Measurements from ENCODE around the gene MAGEB17.

The MAGEB17 gene
- long read RNA-seq: 0 reads

- no peak for DNase-seq (ENCODE audit: low read depth in 1 of 2, low spot score in 1 of 2)
- no peak within 1 kb of the TSS for H3K27ac ChIP-seq (replicated peaks)
- TF ChIP-seq CTCF (IDR thresholded peaks at IDR 0.05; ENCODE audit: insufficient read depth, low read length): no peak
- no peak for TF ChIP-seq SPI1 (IDR thresholded peaks at IDR 0.05; ENCODE audit: borderline replicate concordance, low read depth)
- TF ChIP-seq REST (IDR thresholded peaks at IDR 0.05; ENCODE audit: insufficient replicate concordance, low read depth): no peak
- no peak for TF ChIP-seq GABPA (IDR thresholded peaks at IDR 0.05; ENCODE audit: low read depth)
- no peak for TF ChIP-seq POLR2AphosphoS5 (IDR thresholded peaks at IDR 0.05; ENCODE audit: low read depth)
- H3K27me3 ChIP-seq (ENCODE audit: insufficient read depth, poor library complexity, severe bottlenecking): no peaks in the 10 kb centered on the region
- H3K4me3 ChIP-seq (replicated peaks; ENCODE audit: insufficient read depth, low read length): no peak within 1 kb of the TSS
Observed at GRCh38 chrX:16167181-16167580, at the start of gene MAGEB17. Gene MAGEB17 (plus strand): TSS chrX:16167481. CDS start chrX:16170383, 2,902 bp downstream.

GRCh38 chrX:16119353-16120220 is 47.7 kb upstream of the MAGEB17 start:
- DNase-seq (ENCODE audit: low read depth in 1 of 2, low spot score in 1 of 2): peak; percentile 5 to 38
- Histone ChIP-seq H3K4me3 (replicated peaks; ENCODE audit: insufficient read depth, low read length) (no peak overlapping the region), H3K27me3 (ENCODE audit: insufficient read depth, poor library complexity, severe bottlenecking) (no peaks in the 10 kb centered on the region), H3K27ac (replicated peaks) (no peak overlapping the region)
- no peak for TF ChIP-seq GABPA (IDR thresholded peaks at IDR 0.05; ENCODE audit: low read depth)
- TF ChIP-seq CTCF (IDR thresholded peaks at IDR 0.05; ENCODE audit: insufficient read depth, low read length): no peak
- no peak for TF ChIP-seq REST (IDR thresholded peaks at IDR 0.05; ENCODE audit: insufficient replicate concordance, low read depth)

- H3K4me3 ChIP-seq (replicated peaks; ENCODE audit: insufficient read depth, low read length): no peak overlapping the region
- peaks cover 5% of the 10 kb centered on the region for H3K27me3 ChIP-seq (ENCODE audit: insufficient read depth, poor library complexity, severe bottlenecking)
- DNase-seq (ENCODE audit: low read depth in 1 of 2, low spot score in 1 of 2): no peak
- H3K27ac ChIP-seq (replicated peaks): no peak overlapping the region
- TF ChIP-seq POLR2AphosphoS5 (IDR thresholded peaks at IDR 0.05; ENCODE audit: low read depth): no peak
- TF ChIP-seq CTCF (IDR thresholded peaks at IDR 0.05; ENCODE audit: insufficient read depth, low read length): no peak
- TF ChIP-seq REST (IDR thresholded peaks at IDR 0.05; ENCODE audit: insufficient replicate concordance, low read depth): no peak
- TF ChIP-seq SPI1 (IDR thresholded peaks at IDR 0.05; ENCODE audit: borderline replicate concordance, low read depth): no peak
- TF ChIP-seq GABPA (IDR thresholded peaks at IDR 0.05; ENCODE audit: low read depth): no peak
Observed at GRCh38 chrX:16120431-16120830, 46.9 kb upstream of the MAGEB17 start.
